Aorta (tissue), 5 donors: ENCODE data around the gene MRPL17. TPM values are rescaled to one million over a fixed set of nuclear protein-coding genes. Genes with fewer than 3 reads are reported as not detected.

Source experiments
- ATAC-seq: fragments of 200-7000 bp; cut with Tn5 transposase; one replicate; pipeline ENCODE4 v1.9.1; 2022; ENCODE audit warnings: moderate library complexity; ENCODE audit not compliant: low FRiP score
- DNase-seq, 2 donors: peaks; one replicate each; pipeline ENCODE4 v3.0.0-alpha.2; 2020
- H3K27ac ChIP-seq, 2 donors: one replicate each; pipeline ENCODE4 v1.5.1; 2013; ENCODE audit warnings: low read length in 2 of 2, mild to moderate bottlenecking in 2 of 2, moderate library complexity in 2 of 2, control low read depth in 1 of 2, inconsistent platforms in 1 of 2, low read depth in 1 of 2
- H3K27me3 ChIP-seq, 2 donors: one replicate each; pipeline ENCODE4 v1.6.1; 2013; ENCODE audit warnings: control low read depth in 1 of 2, low read length in 1 of 2, mild to moderate bottlenecking in 1 of 2, moderate library complexity in 1 of 2; ENCODE audit not compliant: insufficient read depth in 2 of 2, control insufficient read depth in 1 of 2
- H3K36me3 ChIP-seq, 2 donors: one replicate each; pipeline ENCODE4 v1.6.1; 2013; ENCODE audit warnings: control low read depth in 1 of 2, low read length in 1 of 2, mild to moderate bottlenecking in 1 of 2; ENCODE audit not compliant: insufficient read depth in 2 of 2, control insufficient read depth in 1 of 2
- H3K4me1 ChIP-seq, 2 donors: one replicate each; pipeline ENCODE4 v1.6.1; 2013; ENCODE audit warnings: low read length in 2 of 2, control low read depth in 1 of 2, mild to moderate bottlenecking in 1 of 2, moderate library complexity in 1 of 2; ENCODE audit not compliant: insufficient read depth in 2 of 2, control insufficient read depth in 1 of 2
- H3K4me3 ChIP-seq, 2 donors: one replicate each; pipeline ENCODE4 v1.5.1; 2013; ENCODE audit warnings: low read length in 2 of 2, control low read depth in 1 of 2, mild to moderate bottlenecking in 1 of 2
- H3K9me3 ChIP-seq: one replicate; pipeline ENCODE4 v1.6.1; 2013; ENCODE audit warnings: mild to moderate bottlenecking, low read length; ENCODE audit not compliant: control insufficient read depth
- WGBS, 2 donors: extraction: QIAGEN DNeasy Blood & Tissue Kit; methylation state at CpG; one replicate each; pipeline ENCODE4 v1.1.7; 2013; 5-methylcytosine and 5-hydroxymethylcytosine counted together
- intact Hi-C, 2 donors: fragments of 100-400 bp; cut with DNase I; formaldehyde crosslinking; loops; one replicate each; pipeline versions ENCODE4 v1.14.2 to v1.15.0; 2022
- polyA plus RNA-seq, 2 donors: library from polyadenylated mRNA; stranded (reverse); fragments of 200-250 nt; gene quantifications; one replicate each; pipeline ENCODE4 v1.2.3, GENCODE V29; 2013
- total RNA-seq, 2 donors: library from RNA; stranded (reverse); fragmentation: NEBNext Ultra II Directional; extraction: Animal tissue kit (Norgen Biotek cat#: 25700); gene quantifications; one replicate each; pipeline ENCODE4 v1.2.1, GENCODE V29; 2021
- donor health status: healthy with polysubstance abuse.
- donor health status: Bipolar disorder and iron deficiency.
- donor health status: DM: no; HTN: no; CAD: no.
- donor health status: DM: no; HTN: no; CAD: no.
- donor health status: DM: yes; HTN: yes; CAD: no.

MRPL17 gene
- total and polyA plus RNA-seq, 4 donors, result 19.3 to 30.1 (median 25.1) TPM

DNA sequence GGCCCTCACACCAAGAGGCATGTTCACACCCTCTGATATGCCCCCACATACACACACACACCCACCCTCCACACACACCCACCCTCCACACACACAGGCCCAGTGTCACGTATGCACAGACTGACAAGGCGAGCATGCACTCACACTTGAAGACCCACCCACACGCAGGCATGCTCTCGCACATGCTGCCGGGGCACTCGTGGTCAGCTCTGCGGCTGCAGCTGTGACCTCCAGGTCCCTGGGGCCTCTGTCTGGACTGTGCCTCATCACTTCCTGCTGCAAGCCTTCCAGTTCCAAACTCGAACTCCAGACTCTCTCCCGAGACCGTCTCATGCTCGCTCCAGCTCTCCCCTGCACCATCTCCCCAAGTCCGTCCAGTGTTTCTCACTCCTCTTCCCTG, 37.1 kb downstream of the MRPL17 start:
- Histone ChIP-seq H3K36me3 (no peaks in the 10 kb centered on the region), H3K4me3 (no peak overlapping the region), H3K9me3 (no peaks in the 10 kb centered on the region), H3K27ac (no peak overlapping the region), H3K27me3 (no peaks in the 10 kb centered on the region), H3K4me1 (no peaks in the 10 kb centered on the region)
- ATAC-seq (peak; percentile 52), DNase-seq (peak in 1 of 2 donors; percentile 90)
- WGBS, 2 donors, result 15 to 22% methylated on average over 12 of the region's 12 CpGs
- intact Hi-C loops, result no loop called here

DNA sequence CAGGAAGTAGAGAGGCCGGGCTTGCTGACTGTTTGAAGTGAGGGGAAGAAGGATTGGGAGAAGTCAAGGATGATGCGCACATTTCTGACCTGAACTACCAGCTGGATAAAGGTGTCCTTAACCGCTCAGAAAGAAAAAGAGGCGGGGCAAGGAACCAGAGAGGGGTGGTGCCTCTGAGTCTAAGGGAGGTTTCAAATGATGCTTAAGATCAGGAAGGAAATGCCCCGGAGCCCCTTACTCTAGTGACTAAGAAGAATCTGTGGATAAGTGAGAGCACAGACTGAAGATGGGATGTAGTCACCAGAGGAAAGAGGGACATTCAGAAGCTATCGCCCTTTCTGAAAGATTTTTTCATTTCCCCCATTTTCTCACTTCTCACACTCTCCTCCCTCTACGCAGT, 40.2 kb downstream of the MRPL17 start:
- H3K4me3 ChIP-seq, result no peak overlapping the region
- H3K27me3 ChIP-seq, result no peaks in the 10 kb centered on the region
- intact Hi-C loops, result no loop called here
- H3K4me1 ChIP-seq, result no peaks in the 10 kb centered on the region
- H3K36me3 ChIP-seq, result no peaks in the 10 kb centered on the region
- no peak for DNase-seq
- ATAC-seq, result no peak
- 92 to 93% methylated on average over 7 of the region's 7 CpGs for WGBS, 2 donors
- no peaks in the 10 kb centered on the region for H3K9me3 ChIP-seq
- no peak overlapping the region for H3K27ac ChIP-seq

DNA sequence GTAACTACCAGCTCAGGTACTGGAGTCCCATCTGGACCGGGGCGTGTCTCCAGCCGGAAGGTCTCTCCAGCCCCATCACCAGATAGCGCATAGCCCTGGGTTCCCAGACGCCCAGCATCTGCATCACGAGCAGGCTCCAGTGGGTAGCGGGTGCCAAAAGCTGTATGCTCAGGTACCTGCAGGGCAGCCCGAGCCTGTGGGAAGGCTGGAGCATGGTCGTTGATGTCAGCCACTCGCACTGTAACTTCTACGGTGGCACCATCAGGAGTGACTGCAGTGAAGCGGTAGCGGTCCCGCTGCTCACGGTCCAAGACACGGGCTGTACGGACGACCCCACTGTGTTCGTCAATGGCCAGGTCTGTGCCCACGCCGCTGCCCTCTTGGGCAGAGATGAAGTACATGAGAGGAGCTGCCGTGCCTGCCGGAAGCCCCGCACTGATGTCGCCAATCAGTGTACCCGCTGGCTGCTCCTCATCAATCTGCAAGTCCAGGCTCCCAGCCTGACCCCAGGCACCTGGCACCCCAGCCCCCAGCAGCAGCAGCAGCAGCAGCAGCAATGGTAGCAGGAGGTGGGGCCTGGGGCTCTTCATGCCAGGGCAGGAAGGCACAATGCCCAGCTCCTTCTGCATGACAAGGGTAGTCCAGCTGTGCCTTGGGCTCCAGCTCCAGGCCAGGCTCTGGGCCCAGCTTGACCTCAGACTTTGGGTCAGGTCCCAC, 42.0 kb downstream of the MRPL17 start:
- DNase-seq, result no peak
- Histone ChIP-seq H3K4me3 (no peak overlapping the region), H3K27me3 (no peaks in the 10 kb centered on the region), H3K9me3 (no peaks in the 10 kb centered on the region), H3K4me1 (no peaks in the 10 kb centered on the region), H3K36me3 (no peaks in the 10 kb centered on the region), H3K27ac (no peak overlapping the region)
- intact Hi-C loops, result no loop called here
- WGBS, 2 donors, result 92 to 94% methylated on average over 26 of the region's 26 CpGs
- no peak for ATAC-seq

DNA sequence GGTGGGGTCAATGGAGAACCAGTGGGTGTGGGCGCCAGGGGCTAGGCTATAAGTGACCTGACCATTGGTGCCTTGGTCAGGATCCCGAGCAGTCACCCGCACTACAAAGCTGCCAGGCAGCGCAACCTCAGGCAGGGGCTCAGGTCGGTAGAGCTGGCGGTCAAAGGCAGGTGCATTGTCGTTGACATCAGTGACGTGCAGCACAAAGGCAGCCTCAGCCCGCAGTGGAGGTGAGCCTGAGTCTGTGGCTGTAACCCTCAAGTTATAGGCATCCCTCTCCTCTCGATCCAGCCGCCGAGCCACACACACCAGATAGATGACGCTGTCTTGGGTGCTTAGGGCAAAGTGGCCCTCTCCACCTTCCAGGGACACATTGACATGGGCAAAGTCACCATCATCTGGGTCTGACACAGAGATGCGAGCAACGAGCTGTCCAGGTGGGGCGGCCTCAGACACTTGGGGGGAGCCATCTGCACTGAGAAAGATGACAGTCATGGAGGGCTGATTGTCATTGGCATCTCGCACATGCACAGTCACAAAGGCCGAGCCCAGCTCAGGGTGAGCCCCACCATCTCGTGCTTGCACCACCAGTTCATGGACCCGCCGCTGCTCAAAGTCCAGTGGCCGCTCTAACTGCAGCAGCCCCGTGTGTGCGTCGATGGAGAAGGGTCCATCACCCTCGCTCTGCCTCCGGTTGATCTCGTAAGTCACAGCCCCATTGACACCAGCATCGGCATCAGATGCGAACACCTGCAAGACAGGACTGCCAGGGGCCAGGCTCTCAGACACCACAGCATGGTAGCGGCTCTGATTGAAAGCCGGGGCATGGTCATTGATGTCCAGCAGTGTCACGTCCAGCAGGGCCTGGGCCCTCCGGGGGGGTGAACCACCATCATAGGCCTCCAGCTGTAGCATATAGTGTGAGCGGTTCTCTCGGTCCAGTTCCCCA, 42.8 kb downstream of the MRPL17 start:
- intact Hi-C loops, result no loop called here

DNA sequence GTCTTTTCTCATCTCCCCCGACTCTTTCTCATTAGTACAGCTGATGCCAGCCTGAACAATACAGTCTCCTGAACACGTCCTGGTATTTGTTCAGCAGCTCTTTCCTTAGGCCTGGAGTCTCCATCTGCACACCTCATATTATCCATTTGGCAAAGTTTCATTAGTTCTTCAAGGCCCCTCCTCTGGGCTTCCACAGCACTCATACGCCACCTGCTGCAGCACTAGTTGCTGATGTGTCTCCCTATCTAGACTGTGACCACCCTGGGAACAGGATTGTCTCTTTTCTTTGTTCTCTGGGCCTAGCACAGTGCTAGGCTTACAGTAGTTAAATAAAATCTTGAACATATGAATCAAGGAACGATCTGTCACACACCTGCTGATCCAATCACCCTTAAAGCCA, 44.7 kb downstream of the MRPL17 start:
- no peaks in the 10 kb centered on the region for H3K4me1 ChIP-seq

More for the DNA sequence above, 42.8 kb downstream of the MRPL17 start:
- Histone ChIP-seq H3K27ac (no peak overlapping the region), H3K4me3 (no peak overlapping the region), H3K36me3 (no peaks in the 10 kb centered on the region), H3K9me3 (no peaks in the 10 kb centered on the region), H3K4me1 (no peaks in the 10 kb centered on the region), H3K27me3 (no peaks in the 10 kb centered on the region)
- ATAC-seq (no peak), DNase-seq (no peak)
- WGBS, 2 donors, result 94 to 95% methylated on average over 36 of the region's 36 CpGs

DNA sequence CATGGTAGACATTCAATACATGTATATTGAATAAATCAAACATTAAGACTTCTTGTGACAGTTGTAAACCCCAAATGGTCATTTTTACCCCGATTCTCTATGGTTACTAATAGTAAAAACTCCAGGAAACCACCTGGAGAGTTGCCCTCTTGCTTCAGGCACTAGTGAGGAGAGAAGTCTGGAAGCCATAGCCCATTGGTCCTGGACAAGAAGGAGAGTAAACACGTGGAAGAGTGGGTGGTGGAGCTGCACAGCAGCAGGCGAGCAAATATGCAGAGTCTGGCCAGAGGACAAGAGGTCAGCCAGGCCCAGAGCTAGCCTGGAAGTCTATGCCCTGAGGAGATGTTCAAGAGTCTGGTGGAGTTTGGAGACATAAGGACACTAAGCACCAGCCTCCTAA, 45.3 kb downstream of the MRPL17 start:
- peak in 1 of 2 donors; percentile 84 for DNase-seq
- Histone ChIP-seq H3K27ac (peak overlapping the region in 1 of 2 donors; percentile 42), H3K9me3 (no peaks in the 10 kb centered on the region), H3K4me1 (no peaks in the 10 kb centered on the region), H3K4me3 (no peak overlapping the region), H3K36me3 (peaks cover 0 to 2% of the 10 kb centered on the region in 2 donors), H3K27me3 (no peaks in the 10 kb centered on the region)
- peak; percentile 81 for ATAC-seq
- intact Hi-C loops, result loop anchor here in 1 of 2 donors (5.0 kb wide), 1 partner anchor 44 kb away; the partner anchor contains the start of gene MRPL17
- WGBS, 2 donors, result 4 to 5% methylated on average over 3 of the region's 3 CpGs

More for the DNA sequence above, 44.7 kb downstream of the MRPL17 start:
- intact Hi-C loops, result loop anchor here in 1 of 2 donors (5.0 kb wide), 1 partner anchor 44 kb away; the partner anchor contains the start of gene MRPL17
- Histone ChIP-seq H3K27ac (peak overlapping the region in 1 of 2 donors; percentile 42), H3K27me3 (no peaks in the 10 kb centered on the region), H3K9me3 (no peaks in the 10 kb centered on the region), H3K4me3 (no peak overlapping the region), H3K36me3 (no peaks in the 10 kb centered on the region)
- 59 to 68% methylated on average over 4 of the region's 4 CpGs for WGBS, 2 donors
- DNase-seq (no peak), ATAC-seq (no peak)

DNA sequence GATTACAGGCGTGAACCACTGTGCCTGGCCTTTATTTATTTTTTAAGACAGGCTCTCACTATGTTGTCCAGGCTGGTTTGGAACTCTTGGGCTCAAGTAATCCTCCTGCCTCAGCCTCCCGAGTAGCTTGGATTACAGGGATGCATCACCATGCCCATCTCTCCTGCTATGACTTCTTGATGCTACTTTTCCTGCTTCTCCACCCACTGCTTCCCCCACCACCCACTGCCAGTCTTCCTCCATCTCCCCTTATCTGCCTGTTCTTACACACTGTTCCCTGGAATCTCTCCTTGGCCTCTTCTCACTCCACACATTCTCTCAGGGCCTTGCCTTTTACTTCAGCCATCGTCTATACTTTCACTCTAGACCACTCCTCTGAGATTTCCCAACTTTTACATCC, 46.7 kb downstream of the MRPL17 start:
- intact Hi-C loops, result loop anchor here in 1 of 2 donors (5.0 kb wide), 1 partner anchor 46 kb away; the partner anchor contains the start of gene MRPL17
- Histone ChIP-seq H3K27ac (no peak overlapping the region), H3K4me3 (no peak overlapping the region), H3K27me3 (no peaks in the 10 kb centered on the region), H3K36me3 (peaks cover 0 to 5% of the 10 kb centered on the region in 2 donors), H3K9me3 (no peaks in the 10 kb centered on the region), H3K4me1 (no peaks in the 10 kb centered on the region)
- DNase-seq, result no peak
- 86 to 88% methylated on average over 3 of the region's 3 CpGs for WGBS, 2 donors
- ATAC-seq, result no peak

DNA sequence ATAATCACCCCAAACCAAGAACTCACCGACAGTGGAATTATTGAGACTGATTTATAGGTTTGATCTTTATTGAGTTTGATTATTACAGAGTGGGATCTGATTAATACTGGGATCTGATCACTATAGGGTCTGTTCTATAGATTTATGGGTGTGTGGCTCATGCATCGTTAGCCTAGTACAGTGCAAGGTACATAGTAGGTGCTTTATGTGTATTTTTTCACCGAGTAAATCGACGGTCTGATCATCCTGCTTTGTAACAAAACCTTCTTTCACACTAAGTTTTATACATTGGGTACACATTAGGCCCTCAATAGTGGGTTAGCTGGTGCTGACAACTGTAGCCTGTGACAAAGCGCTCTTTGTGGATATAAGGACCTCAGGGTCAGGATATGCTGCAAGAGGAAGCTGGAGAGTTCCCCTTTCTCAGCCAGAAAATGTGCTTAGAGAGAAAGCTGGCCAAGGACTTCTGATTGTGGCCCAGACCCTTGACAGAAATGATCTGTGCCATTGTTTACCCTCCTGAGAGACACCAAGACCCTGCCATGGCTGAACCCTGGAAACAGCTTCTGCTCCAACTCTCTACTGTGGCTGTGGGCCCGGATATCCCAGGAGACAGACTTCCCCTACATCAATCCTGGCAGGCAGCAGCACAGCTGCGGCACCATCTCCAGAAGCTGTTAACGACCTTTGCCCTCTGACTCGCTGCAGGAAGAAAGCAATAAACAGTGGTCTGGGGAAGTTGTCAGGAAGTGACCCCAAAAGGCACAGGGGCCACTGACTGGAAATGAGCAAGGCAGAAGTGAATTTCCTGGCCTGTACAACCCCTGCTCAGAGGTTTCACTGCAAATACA, 47.8 kb downstream of the MRPL17 start:
- DNase-seq (no peak), ATAC-seq (peak; percentile 52)
- intact Hi-C loops, result loop anchor here in 1 of 2 donors (5.0 kb wide), 1 partner anchor 47 kb away; the partner anchor contains the start of gene MRPL17
- Histone ChIP-seq H3K27me3 (no peaks in the 10 kb centered on the region), H3K9me3 (no peaks in the 10 kb centered on the region), H3K27ac (no peak overlapping the region), H3K4me3 (no peak overlapping the region), H3K36me3 (peaks cover 0 to 5% of the 10 kb centered on the region in 2 donors), H3K4me1 (no peaks in the 10 kb centered on the region)
- WGBS, 2 donors, result 44% methylated on average over 10 of the region's 10 CpGs
